Cardiac fibroblast (primary cell): Measurements from ENCODE around the gene MAFF.
A peak's percentile ranks its signal among the peaks of the same experiment; 100 is the strongest.

ENCODE experiments used
- DNase-seq, 2 donors: peaks; one replicate each; pipeline versions ENCODE4 v3.0.0 to v3.0.0-alpha.2; 2010; ENCODE audit warnings: low read depth in 2 of 2
- H3K4me3 ChIP-seq, 2 donors: replicated peaks in 1 of 2; 1 replicate in 1 of 2; 2 replicates in 1 of 2; pipeline ENCODE4 v1.5.1; 2011; ENCODE audit warnings: low read depth in 2 of 2, low read length in 2 of 2, mild to moderate bottlenecking in 2 of 2, moderate library complexity in 1 of 2
- CTCF ChIP-seq: IDR thresholded peaks from one replicate; pipeline ENCODE4 v1.5.1; 2011; ENCODE audit warnings: low read depth, mild to moderate bottlenecking, low read length, inconsistent platforms

MAFF gene

DNA sequence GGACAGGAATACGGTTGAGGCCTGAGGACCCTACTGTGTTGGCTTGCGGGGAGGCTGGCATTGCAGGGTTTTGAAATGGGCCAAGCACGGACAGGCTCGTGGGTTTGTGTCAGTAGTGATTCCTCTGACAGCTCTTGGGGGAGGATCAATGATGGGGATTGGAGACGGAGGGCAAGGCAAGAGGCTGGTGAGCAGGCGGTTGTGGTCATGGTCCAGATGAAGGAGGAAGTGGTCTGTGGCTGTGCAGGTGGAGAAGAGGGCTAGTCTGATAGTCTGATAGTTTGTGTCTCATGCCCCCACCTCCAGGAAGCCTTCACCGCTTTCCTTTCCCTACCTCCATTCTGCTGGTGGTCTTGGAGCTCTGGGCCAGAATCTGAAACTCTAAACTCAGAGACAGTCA, 3.0 kb downstream of the MAFF start:
- H3K4me3 ChIP-seq, result no peak overlapping the region
- DNase-seq, result no peak

GRCh38 chr22:38205261-38206128, 3.7 kb downstream of the MAFF start:
- no peak for TF ChIP-seq CTCF
- H3K4me3 ChIP-seq, result no peak overlapping the region
- peak; percentile 49 to 95 for DNase-seq

More for the DNA sequence above, 3.0 kb downstream of the MAFF start:
- no peak for TF ChIP-seq CTCF

GRCh38 chr22:38207898-38208432, 6.2 kb downstream of the MAFF start:
- no peak for DNase-seq
- no peak for TF ChIP-seq CTCF
- H3K4me3 ChIP-seq, result no peak overlapping the region

- TF ChIP-seq CTCF, result no peak
- H3K4me3 ChIP-seq, result no peak overlapping the region
- DNase-seq, result no peak
These were observed 6.8 kb downstream of the MAFF start for GRCh38 chr22:38208551-38208968.

DNA sequence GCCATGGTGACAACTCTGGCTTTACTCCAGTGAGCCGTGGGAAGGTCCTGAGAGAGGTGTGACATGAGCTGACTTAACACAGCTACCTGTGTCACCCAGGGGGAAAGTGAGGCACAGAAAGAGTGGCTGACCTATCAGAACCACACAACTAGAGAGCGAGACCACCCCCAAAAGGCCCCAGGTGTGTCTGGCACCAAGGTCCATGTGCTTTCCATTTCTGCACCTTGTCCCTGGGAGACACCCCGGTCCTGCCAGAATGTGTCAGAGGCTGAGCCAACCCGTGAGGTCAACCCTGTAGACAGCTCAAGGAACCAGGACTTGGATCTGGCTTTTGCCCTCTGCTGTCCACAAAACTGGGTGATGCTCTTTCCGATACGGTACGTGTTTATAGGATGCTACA, 9.8 kb downstream of the MAFF start:
- no peak overlapping the region for H3K4me3 ChIP-seq
- no peak for DNase-seq
- no peak for TF ChIP-seq CTCF

DNA sequence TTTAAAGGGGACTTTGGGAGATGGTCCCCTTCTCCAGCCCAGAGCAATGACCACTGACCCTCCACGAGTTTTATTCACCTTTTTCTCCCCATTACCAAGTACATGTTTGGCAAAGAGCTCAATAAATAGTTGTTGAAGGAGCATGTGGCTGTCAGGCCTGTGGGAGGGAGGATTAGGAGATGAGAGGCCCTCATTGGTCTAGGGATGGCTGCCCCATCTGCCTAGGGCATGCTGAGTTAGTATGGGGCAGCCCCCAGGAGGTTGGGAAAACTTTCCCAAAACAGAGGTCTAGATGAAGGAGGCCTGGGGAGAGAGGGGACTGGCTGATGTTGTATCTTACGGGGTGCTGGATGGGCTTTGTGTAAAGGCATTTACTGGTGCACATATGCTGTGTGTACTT, 10.6 kb downstream of the MAFF start:
- TF ChIP-seq CTCF, result no peak
- no peak for DNase-seq

More for the DNA sequence above, 10.6 kb downstream of the MAFF start:
- no peak overlapping the region for H3K4me3 ChIP-seq
